ENCODE results near the gene LY86. TPM values are rescaled to one million over a fixed set of nuclear protein-coding genes. Genes with fewer than 3 reads are reported as not detected.

LY86 gene
- total and polyA plus RNA-seq, 2 of the 13 experiments (the other 11 are each of a cell fraction or from before 2014, with no cell fraction given) = not detected

DNA sequence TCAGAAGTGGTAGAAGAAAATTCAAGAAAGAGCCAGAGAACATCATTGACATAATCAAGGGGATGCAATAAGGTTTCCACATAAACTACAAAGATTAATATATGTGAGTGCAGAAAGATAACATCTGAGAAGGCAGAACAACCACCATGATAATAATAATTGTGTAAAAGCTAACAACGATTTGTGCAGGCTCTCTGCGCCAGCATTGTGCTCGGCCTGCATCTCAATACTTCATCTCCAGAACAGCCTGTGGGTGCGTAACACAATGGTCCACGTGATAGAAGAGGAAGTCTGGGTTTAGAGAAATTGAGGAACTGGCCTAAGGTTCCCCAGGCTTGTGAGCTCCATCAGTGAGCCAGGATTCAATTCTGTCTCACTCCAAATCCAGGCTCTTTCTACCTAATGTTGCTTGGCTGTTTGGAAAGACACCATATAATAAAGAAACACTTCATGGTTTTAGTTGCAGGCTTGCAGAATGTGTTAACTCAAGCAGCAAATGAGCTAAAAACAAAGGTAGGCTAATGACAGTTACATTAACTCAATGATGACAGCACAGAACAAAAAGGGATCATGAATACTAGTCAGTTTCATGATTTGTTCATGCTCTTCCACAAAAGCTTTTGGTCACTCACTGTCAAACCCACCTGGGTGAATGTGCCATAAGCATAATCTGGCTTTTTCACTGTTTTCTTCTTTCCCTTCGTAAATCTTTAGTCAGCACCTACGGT, 71.2 kb downstream of the LY86 start:
- in situ Hi-C loops (cut with HindIII; ENCODE audit: extremely low pct_ligation_motif_present, low pct_unique_long_range_greater_than_20kb) (no loop called here), intact Hi-C loops (cut with micrococcal nuclease; ENCODE audit: unreplicated experiment) (no loop called here)
- Histone ChIP-seq H3K79me2 (ENCODE audit: insufficient read depth, low read length) (no peaks in the 10 kb centered on the region), H3K4me3 (replicated peaks in 1 of 3; ENCODE audit: insufficient read depth in 1 of 3, low read depth in 2 of 3, low read length in 3 of 3) (no peak overlapping the region), H3K9me3 (ENCODE audit: low read length) (no peaks in the 10 kb centered on the region), H3K4me2 (ENCODE audit: low read depth, low read length) (no peak overlapping the region), H3K4me1 (ENCODE audit: insufficient read depth, low read length) (no peaks in the 10 kb centered on the region), H3K36me3 (replicated peaks in 1 of 2; ENCODE audit: control insufficient read depth in 1 of 2, insufficient read depth in 2 of 2, low read length in 2 of 2) (no peaks in the 10 kb centered on the region), H3K27ac (ENCODE audit: extremely low read length, insufficient read depth, low read length) (no peak overlapping the region), H4K20me1 (ENCODE audit: insufficient read depth, low read length) (no peaks in the 10 kb centered on the region), H3K9ac (ENCODE audit: insufficient read depth, low read depth, low read length) (no peak overlapping the region), H3K27me3 (ENCODE audit: control insufficient read depth in 1 of 2, insufficient read depth in 2 of 2, low read length in 2 of 2) (peaks cover 0 to 7% of the 10 kb centered on the region in 2 experiments; a peak in 2 of 5 replicates), H2AFZ (ENCODE audit: low read length) (no peak overlapping the region)
- WGBS (ENCODE audit: low lambda C conversion rate) = 22% methylated on average over 7 of the region's 7 CpGs
- TF ChIP-seq DNMT3B (CRISPR knock-in tag; conservative IDR thresholded peaks at IDR 0.05) (no peak), JARID2 (CRISPR knock-in tag; IDR thresholded peaks at IDR 0.05; ENCODE audit: insufficient replicate concordance) (no peak), HHEX (CRISPR knock-in tag; IDR thresholded peaks at IDR 0.05) (no peak), NRL (CRISPR knock-in tag; IDR thresholded peaks at IDR 0.05; ENCODE audit: borderline replicate concordance) (no peak), TBP (CRISPR knock-in tag; IDR thresholded peaks at IDR 0.05) (no peak)
- FAIRE-seq (no peak), ATAC-seq (no peak), DNase-seq (ENCODE audit: low spot score) (no peak)
- BruUV-seq (replicated peaks) = no TSS peak
- ChIA-PET POLR2A (no interaction called here), CTCF (ENCODE audit: low intra/inter-chr PET ratio, low total read pairs) (no interaction called here)

DNA sequence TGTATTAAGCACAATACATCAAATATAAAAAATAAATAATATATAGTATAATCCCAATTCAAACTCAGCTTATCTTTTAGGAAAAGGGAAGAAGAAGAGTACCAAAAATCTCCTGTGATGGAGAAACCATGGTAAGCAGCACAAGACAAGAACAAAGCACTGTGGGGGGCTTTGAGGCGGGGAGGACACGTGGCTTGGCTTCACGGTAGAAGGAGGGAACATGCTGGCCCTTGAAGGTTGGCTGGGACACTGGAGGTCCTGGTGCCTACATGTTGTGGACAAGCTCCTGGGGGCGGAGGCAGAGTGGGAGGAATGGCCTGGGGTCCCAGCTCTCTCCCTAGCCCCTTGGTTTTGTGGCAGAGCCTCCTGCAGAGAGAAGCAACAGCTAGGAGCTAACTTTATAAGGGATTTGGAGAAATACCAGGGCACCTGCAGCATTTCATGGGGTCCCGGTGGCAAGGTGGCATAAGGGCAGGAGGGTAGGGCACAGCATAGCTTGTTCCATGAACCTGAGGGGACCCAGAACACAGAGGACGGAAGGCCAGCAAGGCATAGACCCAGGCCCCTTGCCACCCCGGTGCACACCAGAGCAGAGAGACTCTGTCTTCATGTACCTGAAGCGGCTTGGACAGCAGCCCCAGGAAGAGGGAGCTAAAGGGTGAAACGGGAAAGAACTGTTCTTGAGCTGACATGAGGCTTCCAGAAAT, 72.0 kb downstream of the LY86 start:
- TF ChIP-seq ZNF24 (IDR thresholded peaks at IDR 0.05) = no peak
- TF ChIP-seq MEIS2 (CRISPR knock-in tag; IDR thresholded peaks at IDR 0.05) = no peak
- TF ChIP-seq, protein P1, sequence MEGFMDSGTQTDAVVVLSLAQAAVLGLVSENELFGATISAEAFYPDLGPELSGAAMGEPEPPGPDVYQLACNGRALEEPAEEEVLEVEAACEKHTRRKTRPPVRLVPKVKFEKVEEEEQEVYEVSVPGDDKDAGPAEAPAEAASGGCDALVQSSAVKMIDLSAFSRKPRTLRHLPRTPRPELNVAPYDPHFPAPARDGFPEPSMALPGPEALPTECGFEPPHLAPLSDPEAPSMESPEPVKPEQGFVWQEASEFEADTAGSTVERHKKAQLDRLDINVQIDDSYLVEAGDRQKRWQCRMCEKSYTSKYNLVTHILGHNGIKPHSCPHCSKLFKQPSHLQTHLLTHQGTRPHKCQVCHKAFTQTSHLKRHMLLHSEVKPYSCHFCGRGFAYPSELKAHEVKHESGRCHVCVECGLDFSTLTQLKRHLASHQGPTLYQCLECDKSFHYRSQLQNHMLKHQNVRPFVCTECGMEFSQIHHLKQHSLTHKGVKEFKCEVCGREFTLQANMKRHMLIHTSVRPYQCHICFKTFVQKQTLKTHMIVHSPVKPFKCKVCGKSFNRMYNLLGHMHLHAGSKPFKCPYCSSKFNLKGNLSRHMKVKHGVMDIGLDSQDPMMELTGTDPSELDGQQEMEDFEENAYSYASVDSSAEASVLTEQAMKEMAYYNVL (CRISPR knock-in tag; IDR thresholded peaks at IDR 0.05; ENCODE audit: borderline replicate concordance) = no peak
- no peak for TF ChIP-seq TARDBP (CRISPR knock-in tag; IDR thresholded peaks at IDR 0.05)
- TF ChIP-seq, protein P2, sequence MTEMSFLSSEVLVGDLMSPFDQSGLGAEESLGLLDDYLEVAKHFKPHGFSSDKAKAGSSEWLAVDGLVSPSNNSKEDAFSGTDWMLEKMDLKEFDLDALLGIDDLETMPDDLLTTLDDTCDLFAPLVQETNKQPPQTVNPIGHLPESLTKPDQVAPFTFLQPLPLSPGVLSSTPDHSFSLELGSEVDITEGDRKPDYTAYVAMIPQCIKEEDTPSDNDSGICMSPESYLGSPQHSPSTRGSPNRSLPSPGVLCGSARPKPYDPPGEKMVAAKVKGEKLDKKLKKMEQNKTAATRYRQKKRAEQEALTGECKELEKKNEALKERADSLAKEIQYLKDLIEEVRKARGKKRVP (CRISPR knock-in tag; IDR thresholded peaks at IDR 0.05) = no peak
- TF ChIP-seq SMAD9 (CRISPR knock-in tag; IDR thresholded peaks at IDR 0.05) = no peak
- no peak for TF ChIP-seq SOX13 (IDR thresholded peaks at IDR 0.05)
- TF ChIP-seq SOX13 (CRISPR knock-in tag; conservative IDR thresholded peaks at IDR 0.05 in 1 of 2, IDR thresholded peaks at IDR 0.05 in 1 of 2) = no peak
- H3K27me3 ChIP-seq (ENCODE audit: control insufficient read depth in 1 of 2, insufficient read depth in 2 of 2, low read length in 2 of 2) = peaks cover 0 to 9% of the 10 kb centered on the region in 2 experiments; a peak in 3 of 5 replicates
- no peaks in the 10 kb centered on the region for H3K9me3 ChIP-seq (ENCODE audit: low read length)
- no peaks in the 10 kb centered on the region for H3K79me2 ChIP-seq (ENCODE audit: insufficient read depth, low read length)
- in situ Hi-C loops (cut with HindIII; ENCODE audit: extremely low pct_ligation_motif_present, low pct_unique_long_range_greater_than_20kb) (no loop called here), intact Hi-C loops (cut with micrococcal nuclease; ENCODE audit: unreplicated experiment) (no loop called here)
- H3K4me2 ChIP-seq (ENCODE audit: low read depth, low read length) = no peak overlapping the region
- no peak overlapping the region for H2AFZ ChIP-seq (ENCODE audit: low read length)
- H3K27ac ChIP-seq (ENCODE audit: extremely low read length, insufficient read depth, low read length) = no peak overlapping the region
- no peaks in the 10 kb centered on the region for H3K4me1 ChIP-seq (ENCODE audit: insufficient read depth, low read length)
- DNase-seq (ENCODE audit: low spot score) (no peak), FAIRE-seq (no peak), ATAC-seq (no peak)
- H3K36me3 ChIP-seq (replicated peaks in 1 of 2; ENCODE audit: control insufficient read depth in 1 of 2, insufficient read depth in 2 of 2, low read length in 2 of 2) = no peaks in the 10 kb centered on the region
- CTCF ChIA-PET (ENCODE audit: low intra/inter-chr PET ratio, low total read pairs) = no interaction called here
- H3K9ac ChIP-seq (ENCODE audit: insufficient read depth, low read depth, low read length) = no peak overlapping the region
- POLR2A ChIA-PET = no interaction called here
- WGBS (ENCODE audit: low lambda C conversion rate) = 31% methylated on average over 9 of the region's 9 CpGs
- H4K20me1 ChIP-seq (ENCODE audit: insufficient read depth, low read length) = no peaks in the 10 kb centered on the region
- H3K4me3 ChIP-seq (replicated peaks in 1 of 3; ENCODE audit: insufficient read depth in 1 of 3, low read depth in 2 of 3, low read length in 3 of 3) = no peak overlapping the region
- no TSS peak for BruUV-seq (replicated peaks)
